SHP77 (cell line): ENCODE measurements around the gene MAD1L1.
"Not testable (repeated sequence)": the region's sequence is repeated elsewhere in the genome, so short reads cannot be mapped to it uniquely, and the experiment has no call there.

ENCODE experiments used
- DNase-seq, 2 experiments: peaks; one replicate each; lab custom pipeline; 2025; lab: John Stamatoyannopoulos, UW

Gene MAD1L1

DNA sequence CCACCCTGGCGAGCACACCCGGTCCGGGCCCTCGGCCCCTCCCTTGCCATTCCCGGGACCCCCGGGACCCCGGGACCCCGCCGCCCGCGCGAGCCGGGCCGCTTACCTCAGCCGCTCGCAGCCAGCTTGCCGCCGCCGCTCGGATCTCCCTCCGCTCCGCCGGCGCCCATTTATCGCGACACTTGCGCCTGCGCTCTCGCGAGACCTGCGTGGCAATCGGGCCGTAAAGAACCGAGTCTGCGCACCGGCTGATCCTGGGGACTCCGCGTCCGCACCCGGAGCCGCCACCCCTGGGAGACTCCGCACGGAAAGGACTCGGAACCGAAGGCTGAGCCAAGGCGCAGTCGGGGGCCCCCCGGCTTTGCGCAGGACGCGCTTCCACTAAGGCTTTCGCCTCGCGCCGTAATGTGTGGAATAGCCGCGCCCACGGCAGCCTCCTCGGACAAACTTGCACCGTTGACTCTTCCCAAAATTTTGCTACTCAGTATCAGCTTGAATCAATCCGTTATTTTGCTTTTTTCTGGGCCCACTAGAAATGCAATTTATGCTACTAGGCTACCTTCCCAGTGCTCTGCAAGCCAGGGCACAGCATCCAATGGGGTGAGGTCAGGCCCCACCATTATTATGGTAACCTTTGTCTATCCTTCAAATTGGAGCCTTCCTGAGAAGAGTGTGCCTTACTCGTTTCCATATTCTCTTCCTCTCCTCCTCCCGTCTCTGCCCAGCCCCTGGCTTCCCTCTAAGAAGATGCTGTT is at the start of gene MAD1L1:
TSS of gene MAD1L1 (minus strand) at position 180 of the 755 bp plus-strand sequence. CDS start 2,812 bp downstream, outside the sequence.
- peak; percentile 96 to 97 for DNase-seq

DNA sequence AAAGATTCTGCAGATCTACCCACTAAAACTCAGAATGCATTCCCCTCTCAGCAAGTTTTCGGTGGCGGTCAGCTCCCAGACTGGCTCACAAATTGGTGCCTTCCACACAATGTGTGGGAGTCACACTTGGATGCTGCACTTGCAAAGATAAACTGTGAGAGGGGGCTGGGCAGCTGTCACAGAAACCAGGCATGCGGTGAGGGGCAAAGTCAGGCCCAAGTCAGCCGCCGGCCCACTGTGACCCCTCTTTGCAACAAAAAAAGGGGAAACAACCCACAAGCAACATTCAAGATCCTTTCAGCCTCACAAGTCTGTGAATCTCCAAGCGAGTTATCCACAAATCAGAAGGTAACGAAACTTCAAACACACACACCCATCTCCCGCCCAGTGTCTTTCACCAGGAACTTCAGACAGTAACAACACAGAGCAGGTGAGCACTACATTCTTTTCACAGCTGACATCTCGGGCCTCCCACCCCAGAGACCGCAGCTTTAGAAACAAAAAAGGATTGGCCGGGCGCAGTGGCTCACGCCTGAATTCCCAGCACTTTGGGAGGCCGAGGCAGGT is 49.5 kb upstream of the MAD1L1 start:
- DNase-seq = no peak

GRCh38 chr7:2281541-2281940 is 48.8 kb upstream of the MAD1L1 start:
- DNase-seq = no peak

GRCh38 chr7:2280424-2280823 is 47.7 kb upstream of the MAD1L1 start:
- no peak for DNase-seq

GRCh38 chr7:2279896-2280295 is 47.2 kb upstream of the MAD1L1 start:
- DNase-seq = no peak

- DNase-seq = no peak
Measured at GRCh38 chr7:2278026-2278425, 45.3 kb upstream of the MAD1L1 start.

DNA sequence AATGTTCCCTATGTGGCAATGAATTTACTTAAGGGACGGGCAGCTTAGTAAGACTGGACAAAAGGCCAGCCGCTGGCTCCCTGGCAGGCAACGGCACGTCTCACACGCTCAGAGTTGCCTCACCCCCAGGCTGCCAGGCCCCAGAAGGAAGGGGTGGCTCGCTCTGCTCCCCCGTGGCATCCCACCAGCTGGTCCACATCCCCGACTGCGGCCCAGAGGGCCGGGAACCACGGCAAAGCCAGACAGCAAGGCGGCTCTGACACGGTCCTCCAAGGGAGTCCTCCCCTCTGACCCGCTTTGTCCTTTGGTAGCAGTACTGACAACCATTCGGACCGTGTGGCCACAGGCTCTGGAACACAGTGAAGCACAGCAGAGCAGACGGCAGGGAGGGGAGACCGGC is 43.4 kb upstream of the MAD1L1 start:
- DNase-seq = no peak

- DNase-seq = no peak
Measured at GRCh38 chr7:2275101-2275500, 42.4 kb upstream of the MAD1L1 start.

DNA sequence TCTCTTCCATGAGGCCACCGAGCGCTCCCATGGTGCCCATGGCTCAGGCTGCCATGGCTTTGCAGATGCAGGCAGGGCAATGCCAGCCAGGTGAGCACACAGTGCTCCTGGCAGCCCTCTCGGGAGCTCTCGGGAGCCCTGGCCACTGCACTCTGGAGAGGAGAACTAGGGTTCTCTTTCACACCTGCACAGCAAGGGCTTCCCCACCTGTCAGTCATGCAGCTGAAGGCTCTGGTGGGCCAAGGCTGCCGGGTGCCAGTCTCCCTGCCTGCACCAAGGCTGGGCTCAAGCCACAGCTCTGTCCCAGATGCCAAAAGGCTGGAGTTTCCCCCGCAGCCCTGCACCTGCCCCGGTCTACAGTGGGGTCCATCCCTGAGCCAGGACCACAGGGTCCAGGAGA is 41.9 kb upstream of the MAD1L1 start:
- no peak for DNase-seq

DNA sequence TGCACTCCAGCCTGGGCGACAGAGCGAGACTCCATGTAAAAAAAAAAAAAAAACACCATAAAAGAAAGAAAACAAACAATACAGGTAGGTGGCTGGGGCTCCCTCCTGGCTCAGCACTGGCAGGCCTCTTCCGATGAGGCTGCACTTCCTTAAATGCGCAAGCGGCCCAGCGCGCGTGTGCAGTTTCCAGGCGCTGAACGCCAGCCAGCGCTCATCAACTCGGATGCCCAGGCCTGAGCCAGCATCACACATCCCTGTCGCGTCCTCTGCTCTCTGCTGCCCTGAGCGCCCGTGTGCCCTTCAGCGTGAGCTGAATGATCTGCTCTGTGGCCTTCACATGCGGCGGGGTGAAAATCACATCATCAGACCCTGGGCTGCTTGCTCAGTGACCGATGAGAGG is 41.1 kb upstream of the MAD1L1 start:
- no peak for DNase-seq

DNA sequence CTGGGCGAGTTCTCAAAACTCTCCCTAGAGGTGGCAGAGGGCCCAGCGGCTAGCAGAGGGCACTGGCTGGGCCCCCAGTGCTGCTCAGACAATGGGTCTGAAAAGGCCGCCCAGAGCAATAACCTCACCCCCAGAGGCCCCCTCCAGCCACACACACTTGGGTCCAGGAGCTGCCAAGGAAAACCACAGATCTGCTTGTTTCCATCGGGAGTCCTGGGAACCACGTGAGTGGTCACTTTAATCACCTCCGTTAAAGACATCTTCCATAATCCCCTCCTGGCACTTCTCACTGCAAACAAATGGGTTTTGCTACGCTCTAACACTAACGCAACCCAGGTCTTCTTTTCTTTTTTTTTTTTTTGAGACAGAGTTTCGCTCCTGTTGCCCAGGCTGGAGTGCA is 39.3 kb upstream of the MAD1L1 start:
- no peak for DNase-seq

GRCh38 chr7:2271273-2272026 is 38.7 kb upstream of the MAD1L1 start:
- DNase-seq = no peak

- no peak for DNase-seq
Measured at GRCh38 chr7:2270495-2270894, 37.8 kb upstream of the MAD1L1 start.

- DNase-seq = no peak
Measured at GRCh38 chr7:2269991-2270460, 37.3 kb upstream of the MAD1L1 start.

DNA sequence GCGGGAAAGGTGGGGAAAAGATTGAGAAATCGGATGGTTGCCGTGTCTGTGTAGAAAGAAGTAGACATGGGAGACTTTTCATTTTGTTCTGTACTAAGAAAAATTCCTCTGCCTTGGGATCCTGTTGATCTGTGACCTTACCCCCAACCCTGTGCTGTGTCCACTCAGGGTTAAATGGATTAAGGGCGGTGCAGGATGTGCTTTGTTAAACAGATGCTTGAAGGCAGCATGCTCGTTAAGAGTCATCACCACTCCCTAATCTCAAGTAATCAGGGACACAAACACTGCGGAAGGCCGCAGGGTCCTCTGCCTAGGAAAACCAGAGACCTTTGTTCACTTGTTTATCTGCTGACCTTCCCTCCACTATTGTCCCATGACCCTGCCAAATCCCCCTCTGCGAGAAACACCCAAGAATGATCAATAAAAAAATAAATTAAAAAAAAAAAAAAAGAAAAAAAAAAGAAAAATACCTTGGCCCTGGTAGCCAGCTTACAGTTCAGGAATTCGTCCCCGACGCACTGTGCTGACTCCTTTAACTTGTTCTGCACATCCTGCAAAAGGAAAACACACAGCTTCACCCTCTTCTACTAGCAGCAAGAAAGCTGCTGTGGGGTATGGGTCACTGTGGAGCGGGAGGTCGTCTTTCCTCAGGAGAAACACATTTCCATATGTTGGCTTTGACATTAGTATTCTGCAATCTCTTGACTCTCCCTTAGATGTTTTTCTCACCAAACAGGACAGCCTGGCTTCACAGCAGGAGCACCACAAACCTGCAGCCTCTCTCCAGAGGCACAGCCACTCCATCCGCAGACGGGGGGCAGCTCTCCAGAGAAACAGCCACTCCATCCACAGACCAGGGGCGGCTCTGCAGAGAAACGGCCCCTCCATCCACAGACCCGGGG is 36.6 kb upstream of the MAD1L1 start:
- DNase-seq = not testable (repeated sequence)

- no peak for DNase-seq
Measured at GRCh38 chr7:2266911-2267310, 34.2 kb upstream of the MAD1L1 start.

DNA sequence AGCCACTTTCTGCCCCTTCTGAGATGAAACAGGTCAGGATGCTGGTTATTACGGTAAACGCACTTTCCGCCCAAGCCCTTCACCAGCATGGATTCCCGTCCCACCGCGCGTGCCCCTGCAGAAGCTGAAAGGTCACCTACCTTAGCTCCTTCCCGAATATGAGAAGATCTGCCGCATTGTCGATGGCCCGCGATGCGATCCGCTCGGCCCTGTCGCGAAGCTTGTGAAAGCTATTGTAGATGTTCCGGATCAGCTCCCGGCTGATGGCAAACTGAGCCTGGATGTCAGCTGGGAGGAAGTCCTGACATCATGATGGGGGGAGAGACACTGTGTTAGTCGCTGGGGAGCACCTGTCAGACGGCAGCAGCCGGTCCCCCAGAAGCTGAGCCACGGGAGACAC is 31.4 kb upstream of the MAD1L1 start:
- no peak for DNase-seq

- no peak for DNase-seq
Measured at GRCh38 chr7:2263176-2263575, 30.4 kb upstream of the MAD1L1 start.

GRCh38 chr7:2261611-2262010 is 28.9 kb upstream of the MAD1L1 start:
- no peak for DNase-seq

DNA sequence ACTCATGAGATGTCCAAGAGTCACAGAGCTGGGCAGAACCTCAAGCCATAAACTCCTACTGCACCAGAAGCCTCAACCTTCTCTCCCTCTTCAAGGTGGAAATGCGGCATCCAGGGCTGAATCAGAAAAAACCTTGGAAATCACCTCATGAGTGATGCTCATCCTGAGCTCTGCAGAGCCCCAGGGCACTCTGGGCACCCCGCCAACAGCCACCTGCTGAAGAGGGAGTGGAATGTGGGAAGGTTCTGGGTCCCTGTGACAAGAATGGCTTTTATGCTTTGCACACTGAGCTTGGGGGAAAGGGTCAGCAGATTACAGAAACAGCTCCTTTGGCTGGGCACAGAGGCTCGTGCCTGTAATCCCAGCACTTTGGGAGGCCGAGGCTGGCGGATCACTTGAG is 28.1 kb upstream of the MAD1L1 start:
- peak; percentile 27 to 33 for DNase-seq

GRCh38 chr7:2259480-2259879 is 26.7 kb upstream of the MAD1L1 start:
- DNase-seq = no peak
